ENCODE results near the gene GARNL3. TPM values are rescaled to one million over a fixed set of nuclear protein-coding genes. Genes with fewer than 3 reads are reported as not detected.

Gene GARNL3
- total and polyA plus RNA-seq, 2 of the 13 experiments (the other 11 are each of a cell fraction or from before 2014, with no cell fraction given) = 3.9 to 11.0 TPM

DNA sequence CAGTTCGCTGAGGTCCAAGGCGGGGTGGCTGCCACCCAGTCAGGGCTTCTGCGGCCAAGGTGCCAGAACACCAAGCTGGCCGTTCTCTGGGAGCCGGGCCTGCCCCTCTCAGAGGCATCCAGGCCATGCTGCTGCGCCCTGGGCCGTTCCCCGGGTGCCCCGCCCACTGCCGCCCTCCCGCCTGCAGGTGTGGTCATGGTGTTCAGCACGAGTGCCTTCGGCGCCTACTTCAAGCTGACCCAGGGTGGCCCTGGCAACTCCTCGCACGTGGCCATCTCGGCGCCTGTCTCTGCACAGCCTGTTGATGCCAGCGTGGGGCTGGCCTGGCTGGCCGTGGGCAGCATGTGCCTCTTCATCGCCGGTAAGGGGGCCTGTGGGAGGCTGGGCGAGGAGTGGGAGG, 140.1 kb downstream of the GARNL3 start:
- Histone ChIP-seq H3K9me3 (ENCODE audit: low read length) (no peaks in the 10 kb centered on the region), H3K4me3 (replicated peaks in 1 of 3; ENCODE audit: insufficient read depth in 1 of 3, low read depth in 2 of 3, low read length in 3 of 3) (no peak overlapping the region), H3K4me1 (ENCODE audit: insufficient read depth, low read length) (peaks cover 12% of the 10 kb centered on the region), H3K79me2 (ENCODE audit: insufficient read depth, low read length) (peaks cover 9% of the 10 kb centered on the region), H3K27ac (ENCODE audit: extremely low read length, insufficient read depth, low read length) (no peak overlapping the region), H3K36me3 (replicated peaks in 1 of 2; ENCODE audit: control insufficient read depth in 1 of 2, insufficient read depth in 2 of 2, low read length in 2 of 2) (peaks cover 26 to 57% of the 10 kb centered on the region in 2 experiments; a peak in 4 of 5 replicates), H3K9ac (ENCODE audit: insufficient read depth, low read depth, low read length) (no peak overlapping the region), H4K20me1 (ENCODE audit: insufficient read depth, low read length) (no peaks in the 10 kb centered on the region), H3K4me2 (ENCODE audit: low read depth, low read length) (no peak overlapping the region), H3K27me3 (ENCODE audit: control insufficient read depth in 1 of 2, insufficient read depth in 2 of 2, low read length in 2 of 2) (no peaks in the 10 kb centered on the region), H2AFZ (ENCODE audit: low read length) (no peak overlapping the region)
- no TSS peak for BruUV-seq (replicated peaks)
- DNase-seq (ENCODE audit: low spot score) (no peak), FAIRE-seq (no peak), ATAC-seq (no peak)
- ChIA-PET POLR2A (interaction anchor here (1.0 kb wide), 1 partner anchor 8 kb away, joined by 7 read pairs; the partner anchor contains the start of gene SLC2A8), CTCF (ENCODE audit: low intra/inter-chr PET ratio, low total read pairs) (no interaction called here)
- 95% methylated on average over 4 of the region's 23 CpGs for WGBS (ENCODE audit: low lambda C conversion rate)
- TF ChIP-seq ZNF343 (CRISPR knock-in tag; IDR thresholded peaks at IDR 0.05) (no peak), RBFOX2 (IDR thresholded peaks at IDR 0.05; ENCODE audit: low read depth, low read length) (peak; percentile 78), AGO2 (optimal IDR thresholded peaks at IDR 0.05; ENCODE audit: low read depth, low read length) (peak; percentile 30)
- intact Hi-C loops (cut with micrococcal nuclease; ENCODE audit: unreplicated experiment) = no loop called here
- in situ Hi-C loops (cut with HindIII; ENCODE audit: extremely low pct_ligation_motif_present, low pct_unique_long_range_greater_than_20kb) = no loop called here

DNA sequence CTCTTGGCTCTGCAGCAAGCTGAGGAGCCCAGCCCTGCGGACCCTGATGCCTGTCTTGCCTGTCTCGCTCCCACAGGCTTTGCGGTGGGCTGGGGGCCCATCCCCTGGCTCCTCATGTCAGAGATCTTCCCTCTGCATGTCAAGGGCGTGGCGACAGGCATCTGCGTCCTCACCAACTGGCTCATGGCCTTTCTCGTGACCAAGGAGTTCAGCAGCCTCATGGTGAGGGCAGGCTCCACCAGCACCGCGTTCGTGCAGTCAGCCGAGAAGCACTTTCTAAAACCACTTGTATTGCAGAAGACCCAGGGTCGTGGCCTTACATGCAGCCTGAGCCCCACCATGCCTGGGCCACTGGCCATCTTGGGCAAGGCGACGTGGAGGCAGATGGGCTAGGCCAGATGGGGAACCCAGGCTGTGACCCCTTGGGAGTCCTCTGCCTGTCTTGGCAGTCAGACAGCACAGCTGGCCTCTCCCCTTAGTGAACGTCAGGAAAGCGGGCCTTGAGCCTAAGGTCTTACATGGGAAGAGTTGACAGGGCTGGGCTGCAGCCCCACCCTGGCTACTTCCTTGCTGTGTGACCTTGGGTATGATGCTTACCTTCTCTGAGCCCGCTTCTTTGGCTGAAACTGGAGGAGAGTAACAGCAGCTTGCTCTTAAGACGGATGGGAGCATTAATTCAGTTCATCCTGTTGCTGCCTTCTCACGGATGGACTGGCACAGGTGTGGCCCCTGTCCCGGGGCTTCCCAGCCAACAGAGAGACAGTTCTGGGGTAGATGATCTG, 141.0 kb downstream of the GARNL3 start:
- no peaks in the 10 kb centered on the region for H3K27me3 ChIP-seq (ENCODE audit: control insufficient read depth in 1 of 2, insufficient read depth in 2 of 2, low read length in 2 of 2)
- peaks cover 9% of the 10 kb centered on the region; the same call in 1 of the 2 replicates for H3K4me1 ChIP-seq (ENCODE audit: insufficient read depth, low read length)
- H3K4me2 ChIP-seq (ENCODE audit: low read depth, low read length) = no peak overlapping the region
- no peak overlapping the region for H3K9ac ChIP-seq (ENCODE audit: insufficient read depth, low read depth, low read length)
- FAIRE-seq = no peak
- no peak for DNase-seq (ENCODE audit: low spot score)
- no peak for ATAC-seq
- no TSS peak for BruUV-seq (replicated peaks)
- intact Hi-C loops (cut with micrococcal nuclease; ENCODE audit: unreplicated experiment) (no loop called here), in situ Hi-C loops (cut with HindIII; ENCODE audit: extremely low pct_ligation_motif_present, low pct_unique_long_range_greater_than_20kb) (no loop called here)
- POLR2A ChIA-PET = interaction anchor here (1.0 to 3.4 kb wide), 2 partner anchors 8 to 9 kb away, joined by 7 to 31 read pairs; partner anchors contain the start of gene SLC2A8
- H3K4me3 ChIP-seq (replicated peaks in 1 of 3; ENCODE audit: insufficient read depth in 1 of 3, low read depth in 2 of 3, low read length in 3 of 3) = no peak overlapping the region
- peaks cover 24 to 50% of the 10 kb centered on the region in 2 experiments; a peak in 4 of 5 replicates for H3K36me3 ChIP-seq (replicated peaks in 1 of 2; ENCODE audit: control insufficient read depth in 1 of 2, insufficient read depth in 2 of 2, low read length in 2 of 2)
- no peaks in the 10 kb centered on the region for H3K9me3 ChIP-seq (ENCODE audit: low read length)
- no peak overlapping the region for H3K27ac ChIP-seq (ENCODE audit: extremely low read length, insufficient read depth, low read length)
- no peaks in the 10 kb centered on the region for H4K20me1 ChIP-seq (ENCODE audit: insufficient read depth, low read length)
- no peak overlapping the region for H2AFZ ChIP-seq (ENCODE audit: low read length)
- TF ChIP-seq ATF7 (IDR thresholded peaks at IDR 0.05) = no peak
- no peak for TF ChIP-seq ATF7 (CRISPR knock-in tag; IDR thresholded peaks at IDR 0.05)
- peak; percentile 93 for TF ChIP-seq ZNF768 (CRISPR knock-in tag; IDR thresholded peaks at IDR 0.05)
- TF ChIP-seq SRSF1 (optimal IDR thresholded peaks at IDR 0.05; ENCODE audit: low read depth, low read length) = no peak
- TF ChIP-seq AGO2 (optimal IDR thresholded peaks at IDR 0.05; ENCODE audit: low read depth, low read length) = peak; percentile 6
- no CpG with 5 or more reads among the region's 20 CpGs for WGBS (ENCODE audit: low lambda C conversion rate)
- H3K79me2 ChIP-seq (ENCODE audit: insufficient read depth, low read length) = peaks cover 6% of the 10 kb centered on the region
- CTCF ChIA-PET (ENCODE audit: low intra/inter-chr PET ratio, low total read pairs) = no interaction called here
